ENCODE data around the gene RSPH6A. TPM values are rescaled to one million over a fixed set of nuclear protein-coding genes. Genes with fewer than 3 reads are reported as not detected.

RSPH6A gene
- total and polyA plus RNA-seq, 2 of the 4 experiments (the other 2 are of a cell fraction): under 0.01 to 0.09 TPM

- H4K8ac ChIP-seq (ENCODE audit: low read depth in 2 of 2, low read length in 2 of 2): peak overlapping the region; percentile 15 to 86; a peak in 2 of 4 replicates
- peak overlapping the region; percentile 91 for H3K23ac ChIP-seq (ENCODE audit: low read depth, low read length)
- peak overlapping the region; percentile 62 for H3K4me3 ChIP-seq (ENCODE audit: insufficient read depth, low read depth, low read length)
- H3K36me3 ChIP-seq (ENCODE audit: control insufficient read depth, insufficient read depth, low read length): peaks cover 5% of the 10 kb centered on the region; the same call in 1 of the 2 replicates
- H4K5ac ChIP-seq (ENCODE audit: low read depth, low read length): peak overlapping the region; percentile 46; the same call in 1 of the 2 replicates
- in situ Hi-C loops (cut with MboI; ENCODE audit: low sequenced_read_pairs) (no loop called here), dilution Hi-C loops (cut with HindIII; ENCODE audit: low sequenced_read_pairs, unreplicated experiment) (no loop called here), intact Hi-C loops (cut with micrococcal nuclease) (loop anchor here (2.0 kb wide), 1 partner anchor 37 kb away; the partner anchor contains the start of gene FBXO46)
- H3K9me3 ChIP-seq (ENCODE audit: control insufficient read depth, insufficient read depth, low read length): no peaks in the 10 kb centered on the region
- peak overlapping the region; percentile 98 for H2AK9ac ChIP-seq (replicated peaks; ENCODE audit: low read depth, low read length, poor library complexity)
- H3K9me1 ChIP-seq (ENCODE audit: insufficient read depth, low read length): no peaks in the 10 kb centered on the region; the same call in 1 of the 2 replicates
- WGBS, 2 experiments (ENCODE audit: extremely low coverage in 2 of 2, insufficient read length in 1 of 2): 0% methylated on average over 5 of the region's 31 CpGs; no CpG with 5 or more reads in 1 of the 2 experiments
- peak overlapping the region; percentile 63; the same call in 1 of the 2 replicates for H2BK120ac ChIP-seq (ENCODE audit: low read depth, low read length)
- peak overlapping the region; percentile 97 for H2BK5ac ChIP-seq (ENCODE audit: low read depth, low read length, poor library complexity, severe bottlenecking)
- H2AFZ ChIP-seq (replicated peaks; ENCODE audit: low read length, poor library complexity): peak overlapping the region; percentile 88
- H4K91ac ChIP-seq (ENCODE audit: insufficient read depth, low read depth, low read length): peak overlapping the region; percentile 86
- H3K27ac ChIP-seq (ENCODE audit: insufficient read depth, low read length): peak overlapping the region; percentile 98
- peak overlapping the region; percentile 89 for H3K9ac ChIP-seq (ENCODE audit: low read depth, low read length)
- CTCF ChIA-PET: interaction anchor here (0.6 to 1.2 kb wide), 3 partner anchors 32 to 222 kb away, joined by 3 to 6 read pairs (median 4); no protein-coding TSS in a partner anchor
- DNase-seq (peak; percentile 89), ATAC-seq (ENCODE audit: low read depth) (peak; percentile 28)
- H2BK15ac ChIP-seq (ENCODE audit: low read depth, low read length): no peak overlapping the region
- H3K18ac ChIP-seq (ENCODE audit: low read depth, low read length): peak overlapping the region; percentile 62; the same call in 1 of the 2 replicates
- no peak for TF ChIP-seq BHLHE40 (IDR thresholded peaks at IDR 0.05; ENCODE audit: low read depth, low read length)
- TF ChIP-seq MAZ (IDR thresholded peaks at IDR 0.05; ENCODE audit: borderline replicate concordance, low read depth, low read length): peak; percentile 87; the same call in 1 of the 2 replicates
- peak; percentile 45; the same call in 1 of the 2 replicates for TF ChIP-seq CEBPB (IDR thresholded peaks at IDR 0.05; ENCODE audit: low read depth, low read length)
- peak; percentile 44; the same call in 1 of the 2 replicates for TF ChIP-seq MXI1 (IDR thresholded peaks at IDR 0.05; ENCODE audit: borderline replicate concordance, low read depth, low read length)
- no peak for TF ChIP-seq FOS (IDR thresholded peaks at IDR 0.05; ENCODE audit: low read depth, low read length)
- TF ChIP-seq SMC3 (IDR thresholded peaks at IDR 0.05; ENCODE audit: low read depth, low read length): no peak
- no peak for TF ChIP-seq CHD1 (IDR thresholded peaks at IDR 0.05; ENCODE audit: low read depth, low read length)
- no peak for TF ChIP-seq RCOR1 (IDR thresholded peaks at IDR 0.05; ENCODE audit: insufficient replicate concordance, low read length)
- no peak for TF ChIP-seq CTCF (conservative IDR thresholded peaks at IDR 0.05; ENCODE audit: low read depth, low read length)
- TF ChIP-seq POLR2A (IDR thresholded peaks at IDR 0.05; ENCODE audit: low read depth, low read length): no peak; the same call in 1 of the 2 replicates
- BruUV-seq (replicated peaks): no TSS peak
- no peak overlapping the region for H2BK20ac ChIP-seq (ENCODE audit: low read depth, low read length)
- peak overlapping the region; percentile 81 for H2AK5ac ChIP-seq (ENCODE audit: low read depth, low read length)
- peak overlapping the region; percentile 88; the same call in 1 of the 2 replicates for H3K14ac ChIP-seq (replicated peaks; ENCODE audit: low read depth, low read length)
- peak overlapping the region; percentile 85 for H3K4ac ChIP-seq (ENCODE audit: low read depth, low read length)
- peaks cover 22% of the 10 kb centered on the region for H3K4me1 ChIP-seq (ENCODE audit: control insufficient read depth, insufficient read depth, low read length)
- peaks cover 0 to 20% of the 10 kb centered on the region in 2 experiments; a peak in 1 of 4 replicates for H3K79me1 ChIP-seq (ENCODE audit: low read depth in 1 of 2, low read length in 2 of 2)
- peak overlapping the region; percentile 86 for H3K4me2 ChIP-seq (ENCODE audit: low read depth, low read length)
- POLR2A ChIA-PET (ENCODE audit: unreplicated experiment): interaction anchor here (0.5 to 0.6 kb wide), 3 partner anchors 15 to 37 kb away, joined by 4 to 10 read pairs (median 5); partner anchors contain the start of gene FBXO46
- H4K20me1 ChIP-seq (ENCODE audit: insufficient read depth, low read length): peaks cover 12% of the 10 kb centered on the region
- peak overlapping the region; percentile 66 for H3K56ac ChIP-seq (ENCODE audit: extremely low read depth, insufficient read depth, low read length)
- no peaks in the 10 kb centered on the region for H3K27me3 ChIP-seq (ENCODE audit: control insufficient read depth, insufficient read depth, low read length)
Measured at GRCh38 chr19:45767410-45767880, 47.7 kb downstream of the RSPH6A start.

All from IMR-90 (cell line).